Pons (tissue), 1 donor: ENCODE results near the gene GPR61.

Source experiments
- DNase-seq: peaks from one replicate; pipeline ENCODE4 v3.0.0-alpha.2; 2016; ENCODE audit warnings: low spot score

The GPR61 gene

GRCh38 chr1:109570414-109570813 is 30.7 kb downstream of the GPR61 start:
- DNase-seq: no peak

- DNase-seq: peak; percentile 26
Measured at GRCh38 chr1:109573785-109574184, 34.1 kb downstream of the GPR61 start.

DNA sequence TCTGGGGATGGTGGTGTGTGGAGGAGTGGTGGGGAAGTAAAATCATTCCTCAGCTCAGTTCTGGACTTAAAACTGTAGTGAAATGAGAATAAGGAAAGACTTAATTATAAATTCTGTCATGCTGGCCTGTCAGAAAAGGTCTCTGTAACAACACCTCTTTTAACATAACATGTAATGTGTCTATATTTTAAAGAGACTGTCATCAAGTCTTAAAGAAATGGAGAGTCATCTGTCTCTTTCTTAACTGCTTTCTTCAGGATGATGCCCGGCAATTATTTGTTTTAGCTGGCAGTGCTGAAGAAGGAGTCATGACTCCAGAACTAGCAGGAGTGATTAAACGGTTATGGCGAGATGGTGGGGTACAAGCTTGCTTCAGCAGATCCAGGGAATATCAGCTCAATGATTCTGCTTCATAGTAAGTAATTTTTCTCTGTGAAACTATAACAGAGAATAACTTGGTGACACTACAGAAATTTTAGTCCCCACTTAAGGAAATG is 39.3 kb downstream of the GPR61 start:
- no peak for DNase-seq

DNA sequence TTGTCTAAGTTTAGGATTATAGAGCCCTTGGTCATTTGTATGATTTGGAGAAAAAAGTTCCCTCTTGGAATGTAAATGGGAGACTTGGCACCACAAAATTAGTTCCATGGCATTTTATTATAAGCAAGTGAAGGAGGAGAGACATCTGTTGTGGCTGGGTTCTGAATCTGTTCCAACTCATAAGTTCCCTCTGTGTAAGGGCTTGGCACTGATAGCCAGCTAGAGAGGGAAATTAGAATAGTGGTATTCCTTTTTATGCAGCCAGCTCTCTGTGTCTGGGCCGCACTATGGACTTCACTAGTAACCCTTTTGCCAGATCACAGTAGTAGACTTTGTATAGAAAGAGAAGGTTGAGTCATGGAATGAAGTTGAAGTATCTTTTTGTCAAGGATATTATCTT is 39.8 kb downstream of the GPR61 start:
- peak; percentile 39 for DNase-seq

GRCh38 chr1:109582021-109582420 is 42.3 kb downstream of the GPR61 start:
- DNase-seq: no peak

GRCh38 chr1:109584766-109585165 is 45.1 kb downstream of the GPR61 start:
- no peak for DNase-seq

DNA sequence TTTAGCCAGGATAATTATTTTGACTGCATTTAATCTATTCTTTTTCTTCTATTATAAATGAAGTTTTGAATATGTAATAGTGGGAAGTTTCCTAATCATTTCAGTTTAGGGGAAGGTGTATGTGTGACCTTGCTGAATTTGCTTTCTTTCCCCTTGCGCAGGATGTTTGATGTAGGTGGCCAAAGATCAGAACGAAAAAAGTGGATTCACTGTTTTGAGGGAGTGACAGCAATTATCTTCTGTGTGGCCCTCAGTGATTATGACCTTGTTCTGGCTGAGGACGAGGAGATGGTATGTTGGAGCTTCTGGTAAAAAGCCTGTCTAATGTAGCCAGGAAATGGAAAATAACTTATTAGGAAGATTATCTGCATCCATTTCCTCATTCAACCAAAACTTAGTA is 46.4 kb downstream of the GPR61 start:
- no peak for DNase-seq

DNA sequence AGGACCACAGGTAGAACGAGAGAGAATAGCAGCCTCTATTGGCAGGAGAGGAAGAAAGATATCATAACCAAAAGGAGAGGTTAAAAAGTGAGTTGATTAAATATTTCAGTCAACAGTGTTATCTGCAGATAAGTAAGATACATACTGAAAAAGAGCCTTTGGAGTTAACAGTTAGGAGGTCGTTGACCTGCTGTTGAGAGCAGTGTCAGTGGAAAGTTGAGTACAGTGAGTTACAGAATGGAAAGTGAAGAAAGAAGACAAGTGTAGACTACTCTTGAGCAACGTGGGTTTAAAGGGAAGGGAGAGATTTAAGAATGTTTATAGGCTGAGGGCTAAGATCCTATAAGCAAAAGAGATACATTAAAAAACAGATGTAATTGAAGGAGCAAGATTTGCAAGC is 49.5 kb downstream of the GPR61 start:
- DNase-seq: no peak

- DNase-seq: no peak
Measured at GRCh38 chr1:109589679-109590078, 50.0 kb downstream of the GPR61 start.

- no peak for DNase-seq
Measured at GRCh38 chr1:109592916-109593315, 53.2 kb downstream of the GPR61 start.

DNA sequence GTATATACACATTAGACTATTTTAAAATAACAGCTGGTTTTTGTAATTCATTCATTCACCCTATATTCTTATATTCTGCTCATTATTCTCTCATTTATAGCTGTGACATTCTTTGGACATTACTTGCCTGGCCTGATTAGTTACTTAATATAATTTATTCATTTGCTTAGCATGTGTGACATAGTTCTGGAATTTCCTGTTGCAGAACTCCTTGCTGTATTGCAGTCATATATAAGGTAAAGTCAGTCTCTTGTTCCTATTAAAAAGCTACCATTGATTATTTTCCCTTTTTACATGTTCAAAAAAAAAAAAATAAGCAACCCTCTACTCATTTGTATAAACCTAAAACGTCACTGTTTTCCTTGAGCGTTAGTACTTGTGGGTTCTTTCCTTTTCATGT is 55.9 kb downstream of the GPR61 start:
- no peak for DNase-seq
